GM18505 (cell line): ENCODE measurements around the gene MRPL58.
"Not testable (repeated sequence)": the region's sequence is repeated elsewhere in the genome, so short reads cannot be mapped to it uniquely, and the experiment has no call there.

Source experiments
- ATAC-seq: cut with Tn5 transposase; IDR thresholded peaks from one replicate; pipeline ENCODE4 v1.9.1; 2021; ENCODE audit not compliant: unreplicated experiment
- POLR2A ChIP-seq: IDR thresholded peaks from 4 replicates; pipeline ENCODE4 v1.6.1; 2011; ENCODE audit warnings: borderline replicate concordance; ENCODE audit not compliant: insufficient read depth, insufficient read length; ENCODE audit errors: extremely low read depth

MRPL58 gene

DNA sequence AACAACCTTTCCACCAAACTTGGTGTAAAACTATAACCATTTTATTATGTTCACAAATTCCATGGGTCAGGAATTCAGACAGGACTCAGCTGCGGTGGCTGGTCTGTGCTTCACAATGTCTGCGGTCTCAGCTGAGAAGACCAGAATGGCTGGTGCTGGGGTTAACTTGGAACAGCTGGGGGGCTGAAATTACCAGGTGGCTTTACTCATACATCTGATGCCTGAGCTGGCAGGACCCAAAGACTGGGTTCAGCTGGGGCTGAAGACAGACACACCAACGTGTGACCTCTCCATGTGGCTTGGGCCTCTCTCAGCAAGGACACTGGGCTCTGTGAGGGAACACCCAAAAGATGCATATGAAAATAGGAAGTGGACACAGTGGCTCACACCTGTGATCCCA, 34.2 kb upstream of the MRPL58 start:
- no peak for TF ChIP-seq POLR2A
- no peak for ATAC-seq

DNA sequence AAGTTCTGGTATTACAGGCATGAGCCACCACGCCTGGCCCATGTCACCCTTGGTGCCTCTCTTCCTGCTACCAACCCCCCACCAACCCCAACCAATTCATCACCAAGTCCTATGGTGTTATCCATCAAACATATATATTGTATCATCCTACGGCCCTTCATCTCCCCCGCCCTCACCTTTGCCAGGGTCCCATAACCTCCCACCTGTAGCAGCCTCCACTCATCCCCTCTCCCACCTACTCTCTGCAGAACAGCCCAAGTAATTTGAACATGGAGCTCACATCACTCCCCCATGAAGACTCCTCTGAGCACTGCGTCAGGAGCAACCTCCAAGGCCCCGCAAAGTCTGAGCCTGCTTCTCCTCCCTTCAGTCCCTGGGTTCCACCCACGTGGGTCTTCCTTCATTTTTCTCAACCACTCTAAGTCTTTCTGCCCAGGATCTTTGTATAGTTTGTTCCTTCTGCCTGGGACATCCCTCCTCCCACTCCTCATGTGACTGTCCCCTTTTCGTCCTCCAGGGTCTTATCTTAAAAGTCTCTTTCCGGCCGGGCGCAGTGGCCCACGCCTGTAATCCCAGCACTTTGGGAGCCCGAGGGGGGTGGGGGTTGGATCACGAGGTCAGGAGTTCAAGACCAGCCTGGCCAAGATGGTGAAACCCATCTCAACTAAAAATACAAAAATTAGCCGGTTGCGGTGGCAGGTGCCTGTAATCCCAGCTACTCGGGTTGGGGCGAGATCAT, 32.9 kb upstream of the MRPL58 start:
- ATAC-seq, result no peak
- TF ChIP-seq POLR2A, result no peak

GRCh38 chr17:74981318-74981978, 31.0 kb upstream of the MRPL58 start:
- ATAC-seq, result no peak
- no peak for TF ChIP-seq POLR2A

GRCh38 chr17:74981979-74982662, 30.3 kb upstream of the MRPL58 start:
- no peak for ATAC-seq

GRCh38 chr17:74982663-74983313, 29.7 kb upstream of the MRPL58 start:
- ATAC-seq, result not testable (repeated sequence)

More at GRCh38 chr17:74981979-74982662, 30.3 kb upstream of the MRPL58 start:
- no peak for TF ChIP-seq POLR2A

GRCh38 chr17:74986206-74986576, 26.3 kb upstream of the MRPL58 start:
- TF ChIP-seq POLR2A, result no peak
- no peak for ATAC-seq

DNA sequence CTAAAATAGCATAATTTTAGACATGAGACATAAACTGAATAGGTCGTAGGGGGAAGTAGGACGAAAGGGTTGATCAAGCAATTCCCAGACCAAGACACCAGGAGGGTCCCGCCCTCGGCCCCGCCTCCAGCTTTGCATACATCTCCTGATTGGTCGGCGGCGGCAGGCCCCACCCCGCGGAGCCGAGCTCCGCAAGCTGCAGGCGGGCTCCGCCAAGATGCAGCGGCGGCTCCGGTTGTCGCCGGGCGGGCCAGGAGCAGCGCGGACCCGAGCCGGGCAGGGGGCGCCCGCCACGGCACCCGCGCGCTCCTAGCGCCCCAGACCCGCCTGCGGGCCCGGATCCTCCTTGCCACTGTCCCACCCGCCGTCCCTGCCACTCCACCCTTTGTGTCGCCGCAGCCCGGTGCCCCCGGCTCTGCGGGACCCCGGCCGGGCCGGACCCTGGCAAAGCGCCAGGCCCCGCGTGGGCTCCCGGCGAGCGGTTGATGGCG, 25.0 kb upstream of the MRPL58 start, which contains the start of gene CDR2L:
CDR2L (plus strand) TSS at position 215 of the 491 bp plus-strand sequence. CDS start 412 bp downstream, outside the sequence.
- no peak for TF ChIP-seq POLR2A
- ATAC-seq, result peak; percentile 91

GRCh38 chr17:74987909-74988711, 24.4 kb upstream of the MRPL58 start:
- no peak for TF ChIP-seq POLR2A
- ATAC-seq, result peak; percentile 26

GRCh38 chr17:74990581-74991105, 21.8 kb upstream of the MRPL58 start:
- no peak for TF ChIP-seq POLR2A
- no peak for ATAC-seq

DNA sequence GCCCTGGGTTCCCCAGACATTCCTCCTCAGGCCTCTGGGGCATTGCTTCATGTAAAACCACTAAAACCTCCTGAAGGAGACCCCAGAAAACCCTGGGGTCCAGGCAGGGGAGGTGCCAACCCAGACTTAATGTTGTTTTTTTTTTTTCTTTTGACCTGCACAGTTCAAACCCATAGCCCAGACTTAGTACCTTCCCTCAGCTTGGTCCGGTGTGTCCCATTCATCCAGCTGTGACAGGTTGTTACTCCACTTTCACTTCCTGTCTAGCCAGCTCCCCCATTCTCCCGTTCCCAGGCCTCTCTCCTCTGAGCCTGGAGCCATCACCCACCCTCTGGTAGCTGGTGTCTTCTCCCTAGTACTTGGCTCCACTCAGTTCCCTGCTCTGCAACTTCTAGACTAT, 20.2 kb upstream of the MRPL58 start:
- TF ChIP-seq POLR2A, result no peak
- ATAC-seq, result no peak

- no peak for ATAC-seq
- TF ChIP-seq POLR2A, result no peak
These were observed 18.0 kb upstream of the MRPL58 start for GRCh38 chr17:74994440-74994839.

- no peak for ATAC-seq
These were observed 16.6 kb upstream of the MRPL58 start for GRCh38 chr17:74995847-74996246.

More at GRCh38 chr17:74995847-74996246, 16.6 kb upstream of the MRPL58 start:
- TF ChIP-seq POLR2A, result no peak
